Endothelial cell of umbilical vein (primary cell): ENCODE data around the gene LRRC27. TPM values are rescaled to one million over a fixed set of nuclear protein-coding genes. Genes with fewer than 3 reads are reported as not detected.

Source experiments
- BruUV-seq: library from RNA; stranded (reverse); fragments of 400-500 nt; replicated peaks from 2 replicates; lab custom pipeline; 2021; lab: Mats Ljungman, UMichigan
- CTCF ChIA-PET: fragments of 300-600, 350-600 bp; sonication (Branson Sonifier 250); formaldehyde crosslinking; loops from one replicate; lab custom pipeline; 2021; ENCODE audit warnings: antibody characterized with exemption, inconsistent platforms; lab: Charles Lee
- POLR2A ChIA-PET: fragments of 300-600, 350-600 bp; sonication (Branson Sonifier 250); formaldehyde crosslinking; loops from one replicate; lab custom pipeline; 2021; ENCODE audit warnings: antibody characterized with exemption, inconsistent platforms; lab: Charles Lee
- DNase-seq: peaks from one replicate; pipeline ENCODE4 v3.0.0-alpha.2; 2011; ENCODE audit warnings: low read depth, low spot score
- FAIRE-seq: peaks from 2 replicates; lab custom pipeline; 2011; peaks lifted over from hg19 to GRCh38; lab: Jason Lieb, UNC
- H2AFZ ChIP-seq: 2 replicates; pipeline ENCODE4 v1.6.0; 2012; ENCODE audit warnings: low read depth, low read length, control low read depth, inconsistent platforms
- H3K27ac ChIP-seq: 2 replicates; pipeline ENCODE4 v1.5.1; 2011; ENCODE audit warnings: low read depth, mild to moderate bottlenecking, control low read depth, low read length, moderate library complexity; ENCODE audit not compliant: insufficient read depth
- H3K27me3 ChIP-seq, 2 experiments: 2 replicates each; pipeline versions ENCODE4 v1.6.0 to v1.6.1; 2011; ENCODE audit warnings: low read length in 2 of 2, mixed read lengths in 1 of 2; ENCODE audit not compliant: control insufficient read depth in 2 of 2, insufficient read depth in 2 of 2
- H3K36me3 ChIP-seq, 2 experiments: 2 replicates in 1 of 2; 3 replicates in 1 of 2; pipeline ENCODE4 v1.5.1; 2011; ENCODE audit warnings: low read length in 2 of 2, mild to moderate bottlenecking in 1 of 2, moderate library complexity in 1 of 2; ENCODE audit not compliant: control insufficient read depth in 2 of 2, insufficient read depth in 2 of 2; ENCODE audit errors: extremely low read depth in 1 of 2
- H3K4me1 ChIP-seq: 3 replicates; pipeline ENCODE4 v1.5.1; 2011; ENCODE audit warnings: mild to moderate bottlenecking, low read length; ENCODE audit not compliant: control insufficient read depth, insufficient read depth; ENCODE audit errors: extremely low read depth
- H3K4me2 ChIP-seq: 2 replicates; pipeline ENCODE4 v1.6.1; 2011; ENCODE audit warnings: low read length, control low read depth, mixed read lengths; ENCODE audit not compliant: insufficient read depth
- H3K4me3 ChIP-seq, 3 experiments: fragments of 200-600 bp in 1 of 3; sonication (generic), shearing (Covaris generic) in 1 of 3; replicated peaks in 1 of 3; 2 replicates each; pipeline ENCODE4 v1.5.1; 2011 to 2016; ENCODE audit warnings: control low read depth in 3 of 3, low read length in 3 of 3, mild to moderate bottlenecking in 2 of 3, inconsistent platforms in 1 of 3, low read depth in 1 of 3, moderate library complexity in 1 of 3; ENCODE audit not compliant: insufficient read depth in 1 of 3
- H3K79me2 ChIP-seq: 2 replicates; pipeline ENCODE4 v1.6.0; 2012; ENCODE audit warnings: low read length, inconsistent platforms; ENCODE audit not compliant: control insufficient read depth, insufficient read depth
- H3K9ac ChIP-seq: replicated peaks from 2 replicates; pipeline ENCODE3; 2011; ENCODE audit warnings: low read length, control low read depth; ENCODE audit not compliant: insufficient read depth; ENCODE audit errors: extremely low read depth
- H3K9me1 ChIP-seq: replicated peaks from 3 replicates; pipeline ENCODE4 v1.6.0; 2011; ENCODE audit warnings: mild to moderate bottlenecking, low read length; ENCODE audit not compliant: control insufficient read depth, insufficient read depth; ENCODE audit errors: extremely low read depth
- H3K9me3 ChIP-seq: replicated peaks from 2 replicates; pipeline ENCODE4 v1.5.1; 2012; ENCODE audit warnings: low read length, inconsistent platforms; ENCODE audit not compliant: control insufficient read depth, insufficient read depth
- H4K20me1 ChIP-seq: replicated peaks from 2 replicates; pipeline ENCODE3; 2011; ENCODE audit warnings: mild to moderate bottlenecking, low read length; ENCODE audit not compliant: control insufficient read depth, insufficient read depth; ENCODE audit errors: extremely low read depth
- EZH2 ChIP-seq: IDR thresholded peaks from 2 replicates; pipeline ENCODE4 v1.6.1; 2012; ENCODE audit warnings: borderline replicate concordance, low read depth, mild to moderate bottlenecking, moderate library complexity, low read length, inconsistent platforms; ENCODE audit not compliant: severe bottlenecking
- FOS ChIP-seq: IDR thresholded peaks from 2 replicates; pipeline ENCODE4 v1.6.1; 2011; ENCODE audit warnings: mild to moderate bottlenecking, low read length, moderate library complexity, borderline replicate concordance; ENCODE audit not compliant: insufficient read depth
- GATA2 ChIP-seq: IDR thresholded peaks from 2 replicates; pipeline ENCODE4 v1.7.0; 2011; ENCODE audit warnings: low read depth, mild to moderate bottlenecking, moderate library complexity, mixed read lengths, low read length; ENCODE audit not compliant: insufficient read length, insufficient read depth
- JUN ChIP-seq: IDR thresholded peaks from 2 replicates; pipeline ENCODE4 v1.6.1; 2011; ENCODE audit warnings: borderline replicate concordance, low read depth; ENCODE audit not compliant: insufficient read length, insufficient read depth
- MYC ChIP-seq: IDR thresholded peaks from one replicate; pipeline ENCODE4 v1.6.1; 2011; ENCODE audit warnings: mild to moderate bottlenecking, low read depth, low read length
- POLR2A ChIP-seq: IDR thresholded peaks from 2 replicates; pipeline ENCODE4 v1.6.1; 2012; ENCODE audit warnings: low read depth, mild to moderate bottlenecking, control low read depth, low read length
- POLR2AphosphoS5 ChIP-seq: IDR thresholded peaks from 2 replicates; pipeline ENCODE4 v1.6.1; 2012; ENCODE audit warnings: low read depth, mild to moderate bottlenecking, control low read depth, low read length, moderate library complexity; ENCODE audit not compliant: insufficient read depth
- dilution Hi-C: fragments of 300-500 bp; cut with MboI; formaldehyde crosslinking; loops from one replicate; pipeline ENCODE4 v1.15.0; 2019; ENCODE audit warnings: low sequenced_read_pairs; ENCODE audit not compliant: extremely low pct_ligation_motif_present
- intact Hi-C: fragments of 100-400 bp; cut with micrococcal nuclease; formaldehyde crosslinking; loops from one replicate; pipeline ENCODE4 v1.10.0; 2022
- polyA plus RNA-seq, 4 experiments: library from polyadenylated mRNA; depleted of rRNA in 3 of 4; stranded (reverse) in 3 of 4; unstranded in 1 of 4; fragments of >200 nt; gene quantifications; 2 replicates each; pipeline versions ENCODE4 v1.2.1 to v1.2.3, GENCODE V29; 2011 to 2012; ENCODE audit warnings: missing spikeins in 1 of 4
- total RNA-seq: library from RNA; stranded (reverse); gene quantifications from 2 replicates; pipeline ENCODE4 v1.2.3, GENCODE V29; 2021
- TF ChIP-seq, protein P1 (sequence below): IDR thresholded peaks from 2 replicates; pipeline ENCODE4 v1.6.1; 2011; ENCODE audit not compliant: insufficient read depth, insufficient read length
- TF ChIP-seq, protein P2 (sequence below), 2 donors: IDR thresholded peaks; 1 replicate in 1 of 2; 2 replicates in 1 of 2; pipeline ENCODE4 v1.5.1; 2011; ENCODE audit warnings: low read length in 2 of 2, mild to moderate bottlenecking in 2 of 2, moderate library complexity in 2 of 2, control low read depth in 1 of 2, inconsistent platforms in 1 of 2, low read depth in 1 of 2; ENCODE audit not compliant: insufficient read depth in 1 of 2; ENCODE audit errors: extremely low read depth in 1 of 2

Gene LRRC27
- total and polyA plus RNA-seq, 2 donors (not counting 3 experiments of a cell fraction or from before 2014, with no cell fraction given) = 8.3 to 13.6 TPM

DNA sequence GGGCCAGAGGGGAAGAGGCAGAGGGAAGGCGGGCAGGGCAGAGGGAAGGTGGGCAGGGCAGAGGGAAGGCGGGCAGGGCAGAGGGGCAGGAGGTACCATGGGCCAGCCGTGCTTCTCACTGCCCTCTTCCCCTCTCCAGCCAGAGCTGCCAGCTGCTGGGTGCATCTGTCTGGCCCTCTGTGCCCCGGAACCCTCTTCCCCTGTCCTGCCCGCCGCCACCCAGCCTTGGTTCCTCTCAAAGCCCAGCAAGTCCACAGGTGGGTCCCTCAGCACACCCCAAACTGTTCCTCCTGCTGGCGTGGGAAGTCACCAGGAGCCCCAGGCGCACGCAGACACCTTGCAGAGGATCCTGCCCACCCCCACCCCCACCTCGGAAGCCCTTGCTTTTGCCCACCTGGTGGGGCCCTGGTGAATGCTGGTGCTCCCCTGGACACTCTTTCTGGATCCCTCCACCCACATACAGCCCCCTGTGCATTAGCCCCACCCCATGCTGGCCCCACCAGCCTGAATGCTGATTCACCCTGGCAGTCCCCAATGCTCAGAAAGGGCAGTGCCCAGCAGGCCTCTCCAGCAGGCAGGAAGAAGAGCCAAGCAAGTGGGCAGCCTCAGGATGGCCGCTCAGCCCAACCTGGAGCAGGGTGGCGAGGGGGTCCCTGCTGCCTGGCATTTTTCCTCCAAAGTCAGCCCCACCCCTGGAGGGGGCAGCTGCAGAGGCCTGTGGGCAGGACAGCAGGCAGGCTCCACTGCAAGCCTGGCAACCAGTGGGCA, 63.1 kb downstream of the LRRC27 start:
- H3K4me2 ChIP-seq = no peak overlapping the region
- CTCF ChIA-PET = no interaction called here
- no peak overlapping the region for H3K27ac ChIP-seq
- no peaks in the 10 kb centered on the region for H4K20me1 ChIP-seq
- no peak for DNase-seq
- dilution Hi-C loops = no loop called here
- no peak for TF ChIP-seq POLR2AphosphoS5
- TF ChIP-seq, protein P1, sequence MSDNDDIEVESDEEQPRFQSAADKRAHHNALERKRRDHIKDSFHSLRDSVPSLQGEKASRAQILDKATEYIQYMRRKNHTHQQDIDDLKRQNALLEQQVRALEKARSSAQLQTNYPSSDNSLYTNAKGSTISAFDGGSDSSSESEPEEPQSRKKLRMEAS = no peak
- TF ChIP-seq, protein P2, sequence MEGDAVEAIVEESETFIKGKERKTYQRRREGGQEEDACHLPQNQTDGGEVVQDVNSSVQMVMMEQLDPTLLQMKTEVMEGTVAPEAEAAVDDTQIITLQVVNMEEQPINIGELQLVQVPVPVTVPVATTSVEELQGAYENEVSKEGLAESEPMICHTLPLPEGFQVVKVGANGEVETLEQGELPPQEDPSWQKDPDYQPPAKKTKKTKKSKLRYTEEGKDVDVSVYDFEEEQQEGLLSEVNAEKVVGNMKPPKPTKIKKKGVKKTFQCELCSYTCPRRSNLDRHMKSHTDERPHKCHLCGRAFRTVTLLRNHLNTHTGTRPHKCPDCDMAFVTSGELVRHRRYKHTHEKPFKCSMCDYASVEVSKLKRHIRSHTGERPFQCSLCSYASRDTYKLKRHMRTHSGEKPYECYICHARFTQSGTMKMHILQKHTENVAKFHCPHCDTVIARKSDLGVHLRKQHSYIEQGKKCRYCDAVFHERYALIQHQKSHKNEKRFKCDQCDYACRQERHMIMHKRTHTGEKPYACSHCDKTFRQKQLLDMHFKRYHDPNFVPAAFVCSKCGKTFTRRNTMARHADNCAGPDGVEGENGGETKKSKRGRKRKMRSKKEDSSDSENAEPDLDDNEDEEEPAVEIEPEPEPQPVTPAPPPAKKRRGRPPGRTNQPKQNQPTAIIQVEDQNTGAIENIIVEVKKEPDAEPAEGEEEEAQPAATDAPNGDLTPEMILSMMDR (IDR thresholded peaks at IDR 0.05; ENCODE audit: extremely low read depth in 1 of 2, insufficient read depth in 1 of 2, low read depth in 1 of 2, low read length in 2 of 2) = no peak
- no peak for TF ChIP-seq FOS
- no peak for TF ChIP-seq GATA2
- TF ChIP-seq MYC = no peak
- no peak for TF ChIP-seq JUN
- TF ChIP-seq POLR2A = no peak
- no peak for TF ChIP-seq EZH2
- BruUV-seq = no TSS peak
- POLR2A ChIA-PET = no interaction called here
- no peaks in the 10 kb centered on the region for H3K27me3 ChIP-seq
- H3K4me1 ChIP-seq = peaks cover 9% of the 10 kb centered on the region
- no peak overlapping the region for H3K4me3 ChIP-seq
- H2AFZ ChIP-seq = no peak overlapping the region
- H3K9ac ChIP-seq = no peak overlapping the region
- no peaks in the 10 kb centered on the region for H3K9me1 ChIP-seq
- peaks cover 15% of the 10 kb centered on the region for H3K79me2 ChIP-seq
- H3K9me3 ChIP-seq = no peaks in the 10 kb centered on the region
- intact Hi-C loops = no loop called here
- FAIRE-seq = no peak
- H3K36me3 ChIP-seq = no peaks in the 10 kb centered on the region
